ENCODE results near the gene FAM219A. TPM values are rescaled to one million over a fixed set of nuclear protein-coding genes. Genes with fewer than 3 reads are reported as not detected.

FAM219A gene
- total RNA-seq, 2 donors from 2014 or later, result 19.2 to 20.2 TPM

- Histone ChIP-seq H3K9me3 (no peaks in the 10 kb centered on the region), H3K36me3 (no peaks in the 10 kb centered on the region), H3K4me1 (ENCODE audit: control insufficient read depth in 1 of 2, low read depth in 2 of 2) (peaks cover 3 to 19% of the 10 kb centered on the region in 2 donors), H3K4me3 (no peak overlapping the region), H3K27me3 (replicated peaks; ENCODE audit: insufficient read depth) (no peaks in the 10 kb centered on the region), H3K27ac (no peak overlapping the region)
- no peak for TF ChIP-seq CTCF (IDR thresholded peaks at IDR 0.05)
- no peak for ATAC-seq (ENCODE audit: insufficient number of reproducible peaks, low FRiP score, low read depth)
- DNase-seq (ENCODE audit: low spot score), result no peak
These were observed 7.2 kb downstream of the FAM219A start for GRCh38 chr9:34451135-34451534.

GRCh38 chr9:34450644-34451043 lies 7.7 kb downstream of the FAM219A start:
- ATAC-seq (ENCODE audit: insufficient number of reproducible peaks, low FRiP score, low read depth), result no peak
- no peaks in the 10 kb centered on the region for H3K36me3 ChIP-seq
- no peak for TF ChIP-seq CTCF (IDR thresholded peaks at IDR 0.05)
- no peak overlapping the region for H3K27ac ChIP-seq
- H3K4me3 ChIP-seq, result no peak overlapping the region
- DNase-seq (ENCODE audit: low spot score), result no peak
- H3K4me1 ChIP-seq (ENCODE audit: control insufficient read depth in 1 of 2, low read depth in 2 of 2), result peaks cover 3 to 14% of the 10 kb centered on the region in 2 donors
- H3K9me3 ChIP-seq, result no peaks in the 10 kb centered on the region
- H3K27me3 ChIP-seq (replicated peaks; ENCODE audit: insufficient read depth), result no peaks in the 10 kb centered on the region

DNA sequence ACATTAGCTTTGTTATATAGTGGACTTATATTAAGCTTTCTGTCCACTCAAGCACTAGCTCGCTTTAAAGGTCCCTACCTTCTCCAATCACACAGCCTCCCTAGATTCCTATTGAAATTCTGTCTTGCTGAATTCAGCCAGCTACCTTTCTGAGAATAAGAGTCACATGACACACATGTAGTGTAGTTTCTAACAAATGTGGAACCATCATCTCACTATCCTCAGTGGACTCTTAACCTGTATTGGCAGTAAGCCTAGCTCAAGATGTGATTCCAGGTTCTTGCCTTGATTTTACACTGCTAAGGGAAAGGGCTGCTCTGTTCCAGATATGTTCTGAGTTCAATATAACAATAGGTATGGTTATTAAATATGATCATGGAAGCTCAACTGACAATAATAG lies 11.4 kb downstream of the FAM219A start:
- H3K27me3 ChIP-seq (replicated peaks; ENCODE audit: insufficient read depth), result no peaks in the 10 kb centered on the region
- no peak overlapping the region for H3K27ac ChIP-seq
- H3K4me1 ChIP-seq (ENCODE audit: control insufficient read depth in 1 of 2, low read depth in 2 of 2), result peaks cover 0 to 8% of the 10 kb centered on the region in 2 donors
- ATAC-seq (ENCODE audit: insufficient number of reproducible peaks, low FRiP score, low read depth), result no peak
- H3K36me3 ChIP-seq, result no peaks in the 10 kb centered on the region
- no peak overlapping the region for H3K4me3 ChIP-seq
- H3K9me3 ChIP-seq, result no peaks in the 10 kb centered on the region
- no peak for DNase-seq (ENCODE audit: low spot score)
- TF ChIP-seq CTCF (IDR thresholded peaks at IDR 0.05), result no peak

GRCh38 chr9:34446468-34446891 lies 11.9 kb downstream of the FAM219A start:
- Histone ChIP-seq H3K4me3 (no peak overlapping the region), H3K36me3 (no peaks in the 10 kb centered on the region), H3K27ac (no peak overlapping the region), H3K4me1 (ENCODE audit: control insufficient read depth in 1 of 2, low read depth in 2 of 2) (peaks cover 0 to 6% of the 10 kb centered on the region in 2 donors), H3K27me3 (replicated peaks; ENCODE audit: insufficient read depth) (no peaks in the 10 kb centered on the region), H3K9me3 (no peaks in the 10 kb centered on the region)
- no peak for DNase-seq (ENCODE audit: low spot score)
- no peak for TF ChIP-seq CTCF (IDR thresholded peaks at IDR 0.05)
- no peak for ATAC-seq (ENCODE audit: insufficient number of reproducible peaks, low FRiP score, low read depth)

DNA sequence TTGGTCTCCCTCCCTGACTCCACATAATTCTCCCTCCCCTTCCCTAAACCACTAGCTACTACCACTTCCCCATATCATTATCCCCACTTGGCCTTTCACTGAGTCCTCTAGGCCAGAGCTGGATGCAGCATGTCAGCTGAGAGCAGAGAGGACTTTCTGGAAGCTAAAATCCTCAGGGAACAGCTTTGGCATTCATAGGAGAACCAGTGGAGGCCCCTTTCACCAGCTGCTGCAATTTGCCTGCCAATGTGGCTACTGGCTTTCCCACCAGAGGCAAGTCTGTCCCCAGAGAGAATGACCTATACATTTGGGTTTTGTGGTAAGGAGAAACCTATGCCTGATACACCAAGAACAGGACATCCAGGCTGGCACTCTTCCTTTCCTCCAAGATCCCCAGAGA lies 14.4 kb downstream of the FAM219A start:
- no peak overlapping the region for H3K27ac ChIP-seq
- H3K4me1 ChIP-seq (ENCODE audit: control insufficient read depth in 1 of 2, low read depth in 2 of 2), result peaks cover 0 to 8% of the 10 kb centered on the region in 2 donors
- H3K9me3 ChIP-seq, result no peaks in the 10 kb centered on the region
- H3K36me3 ChIP-seq, result no peaks in the 10 kb centered on the region
- no peak for ATAC-seq (ENCODE audit: insufficient number of reproducible peaks, low FRiP score, low read depth)
- no peak for DNase-seq (ENCODE audit: low spot score)
- H3K4me3 ChIP-seq, result no peak overlapping the region
- TF ChIP-seq CTCF (IDR thresholded peaks at IDR 0.05), result no peak
- H3K27me3 ChIP-seq (replicated peaks; ENCODE audit: insufficient read depth), result no peaks in the 10 kb centered on the region
